ENCODE measurements around the gene ZNF277. TPM values are rescaled to one million over a fixed set of nuclear protein-coding genes. Genes with fewer than 3 reads are reported as not detected.
"Not testable (repeated sequence)": the region's sequence is repeated elsewhere in the genome, so short reads cannot be mapped to it uniquely, and the experiment has no call there.

ZNF277 gene
- total RNA-seq, 1 donor from 2014 or later: 23.7 TPM

DNA sequence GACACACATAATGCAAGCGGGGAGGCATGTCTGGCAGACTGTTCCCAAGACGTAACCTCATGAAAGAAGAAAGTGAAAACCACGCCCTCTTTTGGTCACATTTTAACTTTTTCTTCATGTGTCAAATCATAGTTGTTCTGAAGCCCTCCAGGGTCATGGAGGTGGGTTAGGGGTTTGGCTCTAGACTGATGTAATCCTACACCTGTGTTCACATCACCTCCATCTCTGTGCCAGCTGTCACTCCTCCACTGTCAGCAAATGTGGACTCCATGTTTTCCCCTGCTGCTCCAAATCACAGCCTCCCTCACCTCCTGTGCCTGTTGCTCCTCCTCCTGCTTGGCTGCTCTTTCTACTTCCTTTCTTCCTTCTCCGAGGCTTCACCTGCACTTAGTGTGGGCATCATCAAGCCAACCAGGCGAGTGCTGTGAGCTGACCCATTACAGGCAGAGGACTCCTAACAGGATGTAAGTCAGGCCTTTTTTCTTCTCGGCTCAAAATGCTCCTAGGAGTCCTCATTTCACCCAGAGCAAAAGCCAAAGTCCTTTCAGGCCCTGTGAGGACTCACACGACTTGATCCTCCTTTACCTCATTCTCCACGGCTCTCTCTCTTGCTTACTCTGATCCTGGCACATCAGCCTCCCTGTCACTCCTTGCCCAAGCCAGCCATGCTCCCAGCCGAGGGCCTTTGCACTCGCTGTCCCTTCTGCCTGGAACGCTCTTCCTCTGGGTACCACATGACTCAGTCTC, 177.3 kb downstream of the ZNF277 start:
- Mint-ChIP-seq H3K27me3 (ENCODE audit: low read depth) (no peaks in the 10 kb centered on the region), H3K9me3 (peaks cover 10% of the 10 kb centered on the region), H3K36me3 (no peaks in the 10 kb centered on the region), H3K4me3 (no peak overlapping the region), H3K4me1 (no peaks in the 10 kb centered on the region), H3K27ac (no peak overlapping the region)
- no peak for DNase-seq (ENCODE audit: low spot score in 2 of 2, unreplicated experiment in 2 of 2)
- TF ChIP-seq, protein P1, sequence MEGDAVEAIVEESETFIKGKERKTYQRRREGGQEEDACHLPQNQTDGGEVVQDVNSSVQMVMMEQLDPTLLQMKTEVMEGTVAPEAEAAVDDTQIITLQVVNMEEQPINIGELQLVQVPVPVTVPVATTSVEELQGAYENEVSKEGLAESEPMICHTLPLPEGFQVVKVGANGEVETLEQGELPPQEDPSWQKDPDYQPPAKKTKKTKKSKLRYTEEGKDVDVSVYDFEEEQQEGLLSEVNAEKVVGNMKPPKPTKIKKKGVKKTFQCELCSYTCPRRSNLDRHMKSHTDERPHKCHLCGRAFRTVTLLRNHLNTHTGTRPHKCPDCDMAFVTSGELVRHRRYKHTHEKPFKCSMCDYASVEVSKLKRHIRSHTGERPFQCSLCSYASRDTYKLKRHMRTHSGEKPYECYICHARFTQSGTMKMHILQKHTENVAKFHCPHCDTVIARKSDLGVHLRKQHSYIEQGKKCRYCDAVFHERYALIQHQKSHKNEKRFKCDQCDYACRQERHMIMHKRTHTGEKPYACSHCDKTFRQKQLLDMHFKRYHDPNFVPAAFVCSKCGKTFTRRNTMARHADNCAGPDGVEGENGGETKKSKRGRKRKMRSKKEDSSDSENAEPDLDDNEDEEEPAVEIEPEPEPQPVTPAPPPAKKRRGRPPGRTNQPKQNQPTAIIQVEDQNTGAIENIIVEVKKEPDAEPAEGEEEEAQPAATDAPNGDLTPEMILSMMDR (IDR thresholded peaks at IDR 0.05; ENCODE audit: unreplicated experiment): no peak

DNA sequence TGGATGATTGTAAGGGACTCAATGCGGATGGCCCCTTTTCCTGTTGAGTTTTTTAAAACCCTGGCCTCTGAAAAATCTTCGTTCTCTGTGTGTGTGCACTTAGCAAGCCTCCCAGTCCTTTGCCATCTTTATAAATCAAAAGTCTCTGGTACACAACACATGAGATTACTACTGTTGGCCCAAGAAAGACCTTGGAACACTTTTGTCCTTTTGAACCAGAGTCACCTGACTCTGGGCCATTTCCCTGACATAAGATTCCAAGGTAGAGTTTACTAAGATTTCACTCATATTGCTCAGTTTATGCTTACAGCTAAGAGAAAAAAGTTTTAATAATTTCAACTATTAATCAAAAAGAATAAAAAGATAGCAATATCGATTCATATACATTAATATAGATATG, 179.0 kb downstream of the ZNF277 start:
- H3K27ac Mint-ChIP-seq: no peak overlapping the region
- TF ChIP-seq, protein P1 (IDR thresholded peaks at IDR 0.05; ENCODE audit: unreplicated experiment): no peak

DNA sequence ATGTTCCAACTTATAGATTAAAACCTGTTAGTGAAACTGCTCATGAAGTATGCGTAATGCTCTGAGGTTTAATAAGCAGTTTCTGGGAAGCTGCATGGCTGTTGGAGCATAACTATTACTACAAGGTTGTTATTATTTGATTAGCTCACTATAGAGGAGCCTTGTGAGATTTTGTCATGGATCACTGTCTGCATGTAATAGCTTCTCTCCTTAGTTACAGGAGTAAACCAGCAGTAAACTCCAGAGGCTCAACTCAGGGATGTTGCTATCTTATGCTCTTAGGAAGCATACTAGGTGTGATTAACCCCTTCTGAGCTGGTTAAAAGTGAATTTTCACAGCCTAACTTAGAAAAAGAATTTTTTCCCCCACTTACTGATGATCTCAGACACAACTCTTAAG, 180.1 kb downstream of the ZNF277 start:
- H3K4me1 Mint-ChIP-seq: peaks cover 2% of the 10 kb centered on the region
- no peaks in the 10 kb centered on the region for H3K27me3 Mint-ChIP-seq (ENCODE audit: low read depth)
- DNase-seq (ENCODE audit: low spot score in 2 of 2, unreplicated experiment in 2 of 2): no peak
- no peak overlapping the region for H3K27ac Mint-ChIP-seq
- TF ChIP-seq, protein P1 (IDR thresholded peaks at IDR 0.05; ENCODE audit: unreplicated experiment): no peak
- no peaks in the 10 kb centered on the region for H3K36me3 Mint-ChIP-seq
- peaks cover 8% of the 10 kb centered on the region for H3K9me3 Mint-ChIP-seq
- H3K4me3 Mint-ChIP-seq: no peak overlapping the region

More for the DNA sequence above, 179.0 kb downstream of the ZNF277 start:
- Mint-ChIP-seq H3K4me3 (no peak overlapping the region), H3K4me1 (no peaks in the 10 kb centered on the region), H3K27me3 (ENCODE audit: low read depth) (no peaks in the 10 kb centered on the region), H3K9me3 (peaks cover 10% of the 10 kb centered on the region), H3K36me3 (no peaks in the 10 kb centered on the region)
- DNase-seq (ENCODE audit: low spot score in 2 of 2, unreplicated experiment in 2 of 2): no peak

DNA sequence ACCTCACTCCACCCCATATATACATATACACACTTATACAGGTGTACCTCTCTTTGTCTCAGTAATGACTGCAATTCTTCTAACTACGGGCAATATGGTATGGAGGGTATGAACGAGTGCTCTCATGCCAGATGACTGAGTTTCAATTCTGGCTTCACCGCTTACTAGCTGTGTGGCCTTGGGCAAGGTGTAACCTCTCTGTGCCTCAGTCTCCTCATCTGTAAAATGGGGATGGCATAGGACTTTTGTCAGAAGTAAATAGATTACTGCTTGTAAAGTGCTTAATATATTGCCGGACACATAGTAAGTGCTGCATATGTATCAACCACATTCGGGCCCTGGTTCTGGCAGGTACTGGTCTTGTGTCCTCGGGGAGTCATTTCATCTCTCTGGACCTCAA, 183.7 kb downstream of the ZNF277 start:
- peaks cover 10% of the 10 kb centered on the region for H3K4me1 Mint-ChIP-seq
- H3K27ac Mint-ChIP-seq: no peak overlapping the region
- no peak overlapping the region for H3K4me3 Mint-ChIP-seq
- H3K9me3 Mint-ChIP-seq: no peaks in the 10 kb centered on the region
- no peak for DNase-seq (ENCODE audit: low spot score in 2 of 2, unreplicated experiment in 2 of 2)
- H3K36me3 Mint-ChIP-seq: no peaks in the 10 kb centered on the region
- TF ChIP-seq, protein P1 (IDR thresholded peaks at IDR 0.05; ENCODE audit: unreplicated experiment): no peak
- H3K27me3 Mint-ChIP-seq (ENCODE audit: low read depth): no peaks in the 10 kb centered on the region

DNA sequence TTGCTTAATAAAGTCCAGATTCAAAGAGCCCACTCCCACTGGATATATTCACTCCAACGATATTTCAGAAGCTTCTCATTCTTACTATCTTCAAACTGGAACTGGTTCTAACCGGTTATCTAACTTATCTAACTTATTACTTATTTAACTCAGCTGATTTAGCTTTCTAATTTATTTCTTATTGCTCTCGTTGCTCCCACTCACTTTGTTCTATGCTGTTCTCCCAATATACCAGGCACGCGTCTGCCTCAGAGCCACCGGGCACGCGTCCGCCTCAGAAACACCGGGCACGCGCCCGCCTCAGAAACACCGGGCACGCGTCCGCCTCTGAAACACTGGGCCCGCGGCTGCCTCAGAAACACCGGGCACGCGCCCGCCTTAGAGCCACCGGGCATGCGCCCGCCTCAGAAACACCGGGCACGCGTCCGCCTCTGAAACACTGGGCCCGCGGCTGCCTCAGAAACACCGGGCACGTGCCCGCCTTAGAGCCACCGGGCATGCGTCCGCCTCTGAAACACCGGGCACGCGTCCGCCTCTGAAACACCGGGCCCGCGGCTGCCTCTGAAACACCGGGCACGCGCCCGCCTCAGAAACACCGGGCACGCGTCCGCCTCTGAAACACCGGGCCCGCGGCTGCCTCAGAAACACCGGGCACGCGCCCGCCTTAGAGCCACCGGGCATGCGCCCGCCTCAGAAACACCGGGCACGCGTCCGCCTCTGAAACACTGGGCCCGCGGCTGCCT, 184.8 kb downstream of the ZNF277 start:
- Mint-ChIP-seq H3K4me3 (peak overlapping the region; percentile 70), H3K27ac (peak overlapping the region; percentile 84)
- H3K9me3 Mint-ChIP-seq; H3K27me3 Mint-ChIP-seq (ENCODE audit: low read depth); H3K36me3 Mint-ChIP-seq; H3K4me1 Mint-ChIP-seq: not testable (repeated sequence)
- peak in 1 of 2 experiments; percentile 59 for DNase-seq (ENCODE audit: low spot score in 2 of 2, unreplicated experiment in 2 of 2)

DNA sequence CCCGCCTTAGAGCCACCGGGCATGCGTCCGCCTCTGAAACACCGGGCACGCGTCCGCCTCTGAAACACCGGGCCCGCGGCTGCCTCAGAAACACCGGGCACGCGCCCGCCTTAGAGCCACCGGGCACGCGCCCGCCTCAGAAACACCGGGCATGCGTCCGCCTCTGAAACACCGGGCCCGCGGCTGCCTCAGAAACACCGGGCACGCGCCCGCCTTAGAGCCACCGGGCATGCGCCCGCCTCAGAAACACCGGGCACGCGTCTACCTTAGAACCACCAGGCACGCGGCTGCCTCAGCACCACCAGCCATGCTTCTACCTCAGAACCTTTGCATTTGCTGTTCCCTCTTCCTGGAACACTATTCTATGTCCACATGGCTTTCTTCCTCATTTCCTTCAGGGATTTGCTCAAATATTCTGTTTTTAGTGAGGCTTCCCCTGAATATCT, 185.4 kb downstream of the ZNF277 start:
- DNase-seq (ENCODE audit: low spot score in 2 of 2, unreplicated experiment in 2 of 2): peak; percentile 47 to 73
- Mint-ChIP-seq H3K27ac (peak overlapping the region; percentile 92), H3K4me3 (peak overlapping the region; percentile 70)
- H3K36me3 Mint-ChIP-seq; H3K27me3 Mint-ChIP-seq (ENCODE audit: low read depth); H3K9me3 Mint-ChIP-seq; H3K4me1 Mint-ChIP-seq: not testable (repeated sequence)

Other genes starting within 250 kb of the ZNF277 start
- gene DOCK4, start 296 bp upstream of the ZNF277 start, total RNA-seq: 27.7 to 29.4 TPM (median 28.9 TPM) in 3 replicates
- 52.5 to 54.3 TPM (median 54.3 TPM) in 3 replicates for gene IFRD1, start 243.8 kb downstream of the ZNF277 start, total RNA-seq